Spleen (tissue), 11 donors: Measurements from ENCODE around the gene ANKS1B. TPM values are rescaled to one million over a fixed set of nuclear protein-coding genes. Genes with fewer than 3 reads are reported as not detected.
A peak's percentile ranks its signal among the peaks of the same experiment; 100 is the strongest.

Experiments
- DNase-seq: peaks from one replicate; pipeline ENCODE4 v3.0.0-alpha.2; 2020
- H3K27ac ChIP-seq, 8 donors: fragments of 200-600 bp; sonication (generic) in 7 of 8; 1 replicate in 4 of 8; 2 replicates in 4 of 8; pipeline versions ENCODE4 v1.5.0 to v1.8.0; 2016 to 2021; ENCODE audit warnings: inconsistent platforms in 4 of 8, mild to moderate bottlenecking in 4 of 8, moderate library complexity in 1 of 8
- H3K27me3 ChIP-seq, 7 donors: fragments of 200-600 bp; sonication (generic) in 6 of 7; replicated peaks in 1 of 7; 1 replicate in 4 of 7; 2 replicates in 3 of 7; pipeline versions ENCODE4 v1.5.0 to v1.8.0; 2016 to 2021; ENCODE audit warnings: inconsistent platforms in 3 of 7, mild to moderate bottlenecking in 1 of 7
- H3K36me3 ChIP-seq, 6 donors: fragments of 200-600 bp; sonication (generic) in 5 of 6; 1 replicate in 4 of 6; 2 replicates in 2 of 6; pipeline versions ENCODE4 v1.5.0 to v1.8.0; 2016 to 2021; ENCODE audit warnings: inconsistent platforms in 2 of 6
- H3K4me1 ChIP-seq, 6 donors: fragments of 200-600 bp; sonication (generic) in 5 of 6; 1 replicate in 3 of 6; 2 replicates in 3 of 6; pipeline versions ENCODE4 v1.5.0 to v1.8.0; 2016 to 2021; ENCODE audit warnings: inconsistent platforms in 3 of 6
- H3K4me3 ChIP-seq, 8 donors: fragments of 200-600 bp; sonication (generic) in 7 of 8; 1 replicate in 4 of 8; 2 replicates in 4 of 8; pipeline versions ENCODE4 v1.5.0 to v1.8.0; 2016 to 2021; ENCODE audit warnings: inconsistent platforms in 4 of 8, mild to moderate bottlenecking in 4 of 8, moderate library complexity in 2 of 8
- H3K9me3 ChIP-seq, 8 donors: fragments of 200-600 bp; sonication (generic) in 7 of 8; 1 replicate in 4 of 8; 2 replicates in 4 of 8; pipeline versions ENCODE4 v1.5.0 to v1.8.0; 2016 to 2021; ENCODE audit warnings: inconsistent platforms in 4 of 8
- CTCF ChIP-seq, 11 experiments: fragments of 200-600 bp in 7 of 11; fragments of 450-650 bp in 4 of 11; sonication (generic) in 4 of 11; IDR thresholded peaks in 8 of 11; conservative IDR thresholded peaks in 3 of 11; 1 replicate in 7 of 11; 2 replicates in 4 of 11; pipeline versions ENCODE4 v1.4.0 to v1.8.0; 2016 to 2021; ENCODE audit warnings: antibody characterized with exemption in 11 of 11, inconsistent platforms in 4 of 11, mild to moderate bottlenecking in 1 of 11
- POLR2A ChIP-seq, 3 donors: fragments of 450-650 bp; IDR thresholded peaks; one replicate each; pipeline ENCODE4 v1.5.1; 2017; ENCODE audit warnings: antibody characterized with exemption in 3 of 3, mild to moderate bottlenecking in 1 of 3
- POLR2AphosphoS5 ChIP-seq, 3 donors: sonication (generic); formaldehyde crosslinking; IDR thresholded peaks; one replicate each; pipeline ENCODE4 v1.5.1; 2017; ENCODE audit warnings: antibody characterized with exemption in 3 of 3
- WGBS, 5 donors: extraction: QIAGEN DNeasy Blood & Tissue Kit in 3 of 5; methylation state at CpG; one replicate each; pipeline versions ENCODE4 v1.1.5 to v1.1.7; 2013 to 2018; 5-methylcytosine and 5-hydroxymethylcytosine counted together
- intact Hi-C: fragments of 100-400 bp; cut with DNase I; formaldehyde crosslinking; loops from one replicate; pipeline ENCODE4 v1.15.0; 2023; ENCODE audit warnings: low total_unique reads
- polyA plus RNA-seq, 3 donors: library from polyadenylated mRNA; stranded (reverse); fragments of 200-250 nt; gene quantifications; one replicate each; pipeline ENCODE4 v1.2.1, GENCODE V29; 2013
- total RNA-seq, 7 donors: library from RNA; depleted of rRNA in 3 of 7; stranded (reverse); fragments of >200 nt in 3 of 7; fragmentation: NEBNext Ultra II Directional in 4 of 7; extraction: Animal tissue kit (Norgen Biotek cat#: 25700) in 4 of 7; gene quantifications; one replicate each; pipeline versions ENCODE4 v1.1.0 to v1.2.1, GENCODE V29; 2016 to 2021
- donor health status: healthy with polysubstance abuse.
- donor health status: DM: no; HTN: no; CAD: no; lungs with moderate emphysema.
- donor health status: DM: no; HTN: no; CAD: no.
- donor health status: Bipolar disorder and iron deficiency.
- donor health status: healthy.
- donor health status: DM: no; HTN: no; CAD: no.
- donor health status: DM: yes; HTN: yes; CAD: no.

The ANKS1B gene
- total and polyA plus RNA-seq, 10 donors: 0.21 to 8.0 (median 4.2) TPM

GRCh38 chr12:99130808-99131553, 853.8 kb downstream of the ANKS1B start:
- Histone ChIP-seq H3K27me3 (no peaks in the 10 kb centered on the region), H3K27ac (peak overlapping the region; percentile 21 to 71 (median 48)), H3K4me1 (no peaks in the 10 kb centered on the region), H3K4me3 (peak overlapping the region in 2 of 8 donors; percentile 7 to 17), H3K9me3 (no peaks in the 10 kb centered on the region), H3K36me3 (no peaks in the 10 kb centered on the region)
- 36 to 56% (median 44%) methylated on average over 3 of the region's 3 CpGs for WGBS, 5 donors
- intact Hi-C loops: no loop called here
- TF ChIP-seq POLR2AphosphoS5 (IDR thresholded peaks at IDR 0.05) (no peak), POLR2A (IDR thresholded peaks at IDR 0.05) (no peak), CTCF (IDR thresholded peaks at IDR 0.05 in 8 of 11, conservative IDR thresholded peaks at IDR 0.05 in 3 of 11) (no peak)
- no peak for DNase-seq

GRCh38 chr12:99128246-99128802, 856.4 kb downstream of the ANKS1B start:
- WGBS, 5 donors: 32 to 76% (median 56%) methylated on average over 1 of the region's 1 CpG

GRCh38 chr12:99122959-99123358, 861.8 kb downstream of the ANKS1B start:
- H3K27ac ChIP-seq: no peak overlapping the region
- H3K36me3 ChIP-seq: no peaks in the 10 kb centered on the region
- no peaks in the 10 kb centered on the region for H3K27me3 ChIP-seq
- intact Hi-C loops: no loop called here
- WGBS, 5 donors: 16 to 53% (median 43%) methylated on average over 2 of the region's 2 CpGs
- TF ChIP-seq CTCF (IDR thresholded peaks at IDR 0.05 in 8 of 11, conservative IDR thresholded peaks at IDR 0.05 in 3 of 11) (no peak), POLR2A (IDR thresholded peaks at IDR 0.05) (no peak), POLR2AphosphoS5 (IDR thresholded peaks at IDR 0.05) (no peak)
- H3K4me3 ChIP-seq: no peak overlapping the region
- H3K9me3 ChIP-seq: no peaks in the 10 kb centered on the region
- DNase-seq: no peak
- H3K4me1 ChIP-seq: no peaks in the 10 kb centered on the region

More at GRCh38 chr12:99128246-99128802, 856.4 kb downstream of the ANKS1B start:
- H3K27ac ChIP-seq: no peak overlapping the region
- no peaks in the 10 kb centered on the region for H3K27me3 ChIP-seq
- no peak for DNase-seq
- intact Hi-C loops: no loop called here
- H3K9me3 ChIP-seq: no peaks in the 10 kb centered on the region
- no peaks in the 10 kb centered on the region for H3K36me3 ChIP-seq
- no peak overlapping the region for H3K4me3 ChIP-seq
- TF ChIP-seq CTCF (IDR thresholded peaks at IDR 0.05 in 8 of 11, conservative IDR thresholded peaks at IDR 0.05 in 3 of 11) (no peak), POLR2A (IDR thresholded peaks at IDR 0.05) (no peak), POLR2AphosphoS5 (IDR thresholded peaks at IDR 0.05) (no peak)
- H3K4me1 ChIP-seq: no peaks in the 10 kb centered on the region

GRCh38 chr12:99122496-99122895, 862.2 kb downstream of the ANKS1B start:
- Histone ChIP-seq H3K36me3 (no peaks in the 10 kb centered on the region), H3K27me3 (no peaks in the 10 kb centered on the region), H3K4me3 (no peak overlapping the region), H3K4me1 (no peaks in the 10 kb centered on the region), H3K9me3 (no peaks in the 10 kb centered on the region), H3K27ac (no peak overlapping the region)
- intact Hi-C loops: no loop called here
- WGBS, 5 donors: 76 to 90% (median 79%) methylated on average over 3 of the region's 3 CpGs
- TF ChIP-seq POLR2AphosphoS5 (IDR thresholded peaks at IDR 0.05): no peak
- no peak for TF ChIP-seq CTCF (IDR thresholded peaks at IDR 0.05 in 8 of 11, conservative IDR thresholded peaks at IDR 0.05 in 3 of 11)
- TF ChIP-seq POLR2A (IDR thresholded peaks at IDR 0.05): no peak
- no peak for DNase-seq
